K562 (cell line): ENCODE data around the gene OSBPL1A. TPM values are rescaled to one million over a fixed set of nuclear protein-coding genes. Genes with fewer than 3 reads are reported as not detected.

Experiments used
- ATAC-seq: fragments of 200-7000 bp; cut with Tn5 transposase; 3 replicates; pipeline ENCODE4 v1.9.1; 2020; ENCODE audit warnings: moderate library complexity
- BruUV-seq: library from RNA; stranded (reverse); fragments of 400-500 nt; replicated peaks from 2 replicates; lab custom pipeline; 2021; lab: Mats Ljungman, UMichigan
- CTCF ChIA-PET: fragments of 300-600 bp; formaldehyde crosslinking; extraction: SDS; loops from one replicate; lab custom pipeline; 2021; ENCODE audit warnings: low intra/inter-chr PET ratio; lab: Yijun Ruan, JAX
- POLR2A ChIA-PET: fragments of 300-600, 350-650 bp; sonication (Branson Sonifier 250); formaldehyde crosslinking; extraction: SDS; loops from one replicate; lab custom pipeline; 2021; ENCODE audit warnings: antibody characterized with exemption, inconsistent platforms; lab: Yijun Ruan, JAX
- DNase-seq, 4 experiments: peaks; one replicate each; pipeline versions ENCODE4 v3.0.0 to v3.0.0-alpha.2; 2011 to 2018; ENCODE audit warnings: low spot score in 3 of 4, mixed read lengths in 3 of 4; ENCODE audit errors: extremely low read depth in 1 of 4
- FAIRE-seq: peaks from 2 replicates; lab custom pipeline; 2011; peaks lifted over from hg19 to GRCh38; lab: Jason Lieb, UNC
- H2AFZ ChIP-seq: 2 replicates; pipeline ENCODE4 v1.6.0; 2011; ENCODE audit warnings: low read depth, low read length, control low read depth, inconsistent platforms
- H3K27ac ChIP-seq: fragments of 200-600 bp; 3 replicates; pipeline ENCODE4 v1.8.0; 2011; ENCODE audit warnings: low read depth, mild to moderate bottlenecking, control low read depth, inconsistent platforms, low read length, moderate library complexity, mixed read lengths; ENCODE audit errors: extremely low read depth
- H3K27me3 ChIP-seq, 2 experiments: fragments of 300-600 bp in 1 of 2; 2 replicates in 1 of 2; 3 replicates in 1 of 2; pipeline versions ENCODE4 v1.6.0 to v1.8.0; 2011; ENCODE audit warnings: inconsistent platforms in 2 of 2, low read length in 2 of 2, mild to moderate bottlenecking in 1 of 2, mixed read lengths in 1 of 2, moderate library complexity in 1 of 2; ENCODE audit not compliant: control insufficient read depth in 2 of 2, insufficient read depth in 2 of 2
- H3K36me3 ChIP-seq: fragments of 300-600 bp; 3 replicates; pipeline ENCODE4 v1.8.0; 2011; ENCODE audit warnings: mild to moderate bottlenecking, low read length, inconsistent platforms; ENCODE audit not compliant: control insufficient read depth, insufficient read depth
- H3K4me1 ChIP-seq, 2 experiments: fragments of 200-600 bp in 1 of 2; replicated peaks in 1 of 2; 2 replicates in 1 of 2; 3 replicates in 1 of 2; pipeline versions ENCODE4 v1.5.1 to v1.8.0; 2011; ENCODE audit warnings: inconsistent platforms in 2 of 2, low read length in 2 of 2, mild to moderate bottlenecking in 1 of 2, mixed read lengths in 1 of 2, moderate library complexity in 1 of 2; ENCODE audit not compliant: control insufficient read depth in 2 of 2, insufficient read depth in 2 of 2
- H3K4me2 ChIP-seq: 2 replicates; pipeline ENCODE4 v1.6.1; 2011; ENCODE audit warnings: low read length, control low read depth, inconsistent platforms, mixed read lengths; ENCODE audit not compliant: insufficient read depth
- H3K4me3 ChIP-seq: fragments of 200-600 bp; sonication (generic), shearing (Covaris generic); 2 replicates; pipeline ENCODE4 v1.5.1; 2016; ENCODE audit warnings: control low read depth, inconsistent platforms
- H3K79me2 ChIP-seq: fragments of 200-600 bp; 3 replicates; pipeline ENCODE4 v1.8.0; 2011; ENCODE audit warnings: low read length, inconsistent platforms; ENCODE audit not compliant: control insufficient read depth, insufficient read depth
- H3K9ac ChIP-seq, 2 experiments: 2 replicates each; pipeline versions ENCODE4 v1.6.0 to v1.6.1; 2011; ENCODE audit warnings: low read depth in 2 of 2, low read length in 2 of 2, control low read depth in 1 of 2, inconsistent platforms in 1 of 2, mild to moderate bottlenecking in 1 of 2, mixed read lengths in 1 of 2; ENCODE audit not compliant: insufficient read depth in 1 of 2
- H3K9me1 ChIP-seq: one replicate; pipeline ENCODE4 v1.6.0; 2011; ENCODE audit warnings: inconsistent platforms, mild to moderate bottlenecking, low read length, moderate library complexity; ENCODE audit not compliant: control insufficient read depth, insufficient read depth
- H3K9me3 ChIP-seq: replicated peaks from 2 replicates; pipeline ENCODE4 v1.5.1; 2011; ENCODE audit warnings: low read depth, low read length, inconsistent platforms; ENCODE audit not compliant: control insufficient read depth, insufficient read depth
- H4K20me1 ChIP-seq: replicated peaks from 2 replicates; pipeline ENCODE4 v1.6.1; 2011; ENCODE audit warnings: low read length, inconsistent platforms, mixed read lengths; ENCODE audit not compliant: control insufficient read depth, insufficient read depth
- CC2D1A ChIP-seq: fragments of 450-650 bp; IDR thresholded peaks from 2 replicates; pipeline ENCODE4 v1.6.1; 2017; ENCODE audit warnings: mild to moderate bottlenecking
- CREM ChIP-seq: IDR thresholded peaks from 2 replicates; pipeline ENCODE4 v1.6.1; 2014; ENCODE audit warnings: antibody characterized with exemption, low read depth
- DLX4 ChIP-seq: fragments of 250-450 bp; sonication (Bioruptor Pico); IDR thresholded peaks from 2 replicates; pipeline ENCODE4 v1.6.1; 2021; ENCODE audit warnings: mild to moderate bottlenecking
- GATA2 ChIP-seq: sonication (generic); formaldehyde crosslinking; IDR thresholded peaks from 2 replicates; pipeline ENCODE4 v1.4.0; 2020; ENCODE audit warnings: mild to moderate bottlenecking, missing genetic modification reagents
- MCM3 ChIP-seq: fragments of 450-650 bp; IDR thresholded peaks from 2 replicates; pipeline ENCODE4 v1.6.1; 2016
- MTA3 ChIP-seq: fragments of 450-650 bp; formaldehyde crosslinking; IDR thresholded peaks from 2 replicates; pipeline ENCODE4 v1.6.1; 2017; ENCODE audit warnings: mild to moderate bottlenecking, borderline replicate concordance
- MTF1 ChIP-seq: fragments of 250-450 bp; sonication (Bioruptor Pico); IDR thresholded peaks from 2 replicates; pipeline ENCODE4 v1.9.0; 2021; ENCODE audit warnings: moderate library complexity, mild to moderate bottlenecking, inconsistent platforms, borderline replicate concordance
- RBBP5 ChIP-seq: fragments of 200-600 bp; sonication (generic); IDR thresholded peaks from 2 replicates; pipeline ENCODE4 v1.6.1; 2012; ENCODE audit warnings: borderline replicate concordance, mild to moderate bottlenecking, low read length, control low read depth, inconsistent platforms; ENCODE audit not compliant: insufficient read depth, poor library complexity, severe bottlenecking
- RBM14 ChIP-seq: fragments of 200-400 bp; formaldehyde crosslinking; IDR thresholded peaks from 2 replicates; pipeline ENCODE4 v1.6.1; 2018; ENCODE audit warnings: low read depth, mild to moderate bottlenecking, low read length, moderate library complexity, borderline replicate concordance; ENCODE audit not compliant: insufficient read depth
- RBM34 ChIP-seq: fragments of 200-400 bp; formaldehyde crosslinking; IDR thresholded peaks from 2 replicates; pipeline ENCODE4 v1.6.1; 2018; ENCODE audit warnings: low read length, borderline replicate concordance; ENCODE audit not compliant: insufficient read depth
- SUPT5H ChIP-seq: fragments of 450-650 bp; IDR thresholded peaks from 2 replicates; pipeline ENCODE4 v1.6.1; 2016
- XRCC3 ChIP-seq: fragments of 450-650 bp; IDR thresholded peaks from 2 replicates; pipeline ENCODE4 v1.6.1; 2017; ENCODE audit warnings: mild to moderate bottlenecking, moderate library complexity
- ZEB2 ChIP-seq: fragments of 450-650 bp; IDR thresholded peaks from 2 replicates; pipeline ENCODE4 v1.6.1; 2016
- ZNF354B ChIP-seq: fragments of 250-450 bp; sonication (Bioruptor Pico); IDR thresholded peaks from 2 replicates; pipeline ENCODE4 v1.4.0; 2020
- ZNF518B ChIP-seq: fragments of 250-450 bp; sonication (Bioruptor Pico); IDR thresholded peaks from 2 replicates; pipeline ENCODE4 v1.5.0; 2021; ENCODE audit warnings: mild to moderate bottlenecking, moderate library complexity
- WGBS: fragments of 100-300 bp; shearing (Covaris generic); methylation state at CpG from one replicate; pipeline ENCODE4 v1.1.6; 2016; ENCODE audit warnings: low coverage, mixed read lengths; ENCODE audit not compliant: insufficient coverage; ENCODE audit errors: missing lambda C conversion rate; 5-methylcytosine and 5-hydroxymethylcytosine counted together
- in situ Hi-C: fragments of 300-500 bp; cut with MboI; formaldehyde crosslinking; loops from 4 replicates; pipeline ENCODE4 v1.15.0; 2018; ENCODE audit warnings: inconsistent platforms, mixed read lengths
- intact Hi-C: fragments of 100-400 bp; cut with micrococcal nuclease; formaldehyde crosslinking; loops from 2 replicates; pipeline ENCODE4 v1.14.2; 2022
- polyA plus RNA-seq, 8 experiments: library from polyadenylated mRNA; depleted of rRNA in 4 of 8; stranded (reverse) in 5 of 8; unstranded in 3 of 8; fragments of >200 nt; fragmentation: Nextera tagmentation in 2 of 8; fragmentation: Illumina TruSeq in 1 of 8; extraction: Ambion mirVana in 2 of 8; extraction: Trizol in 1 of 8; gene quantifications; 2 replicates each; pipeline versions ENCODE4 v1.2.1 to v1.2.3, GENCODE V29; 2011 to 2014; ENCODE audit warnings: inconsistent platforms in 1 of 8, missing spikeins in 1 of 8
- total RNA-seq, 7 experiments: library from RNA; depleted of rRNA in 6 of 7; stranded (reverse); fragments of >200 nt in 6 of 7; fragmentation: Illumina TruSeq in 2 of 7; extraction: Trizol in 2 of 7; gene quantifications; 2 replicates each; pipeline versions ENCODE4 v1.2.1 to v1.2.3, GENCODE V29; 2011 to 2021; ENCODE audit warnings: low replicate concordance in 1 of 7

Gene OSBPL1A
- total and polyA plus RNA-seq, 9 of the 15 experiments (the other 6 are each of a cell fraction or from before 2014, with no cell fraction given) = 0.40 to 0.49 TPM; not detected in 7

GRCh38 chr18:24426398-24427294 lies 29.0 kb upstream of the OSBPL1A start, which contains the start of gene IMPACT:
Gene IMPACT, plus strand, starts transcription at chr18:24426670. Its CDS starts 87 bp downstream, at chr18:24426757.
- Histone ChIP-seq H3K36me3 (no peaks in the 10 kb centered on the region), H2AFZ (peak within 1 kb of the TSS; percentile 79), H3K4me2 (peak within 1 kb of the TSS; percentile 85), H4K20me1 (no peaks in the 10 kb centered on the region), H3K9me3 (peaks cover 5% of the 10 kb centered on the region; the same call in 1 of the 2 replicates), H3K27ac (peak within 1 kb of the TSS; percentile 75), H3K27me3 (peaks cover 0 to 3% of the 10 kb centered on the region in 2 experiments; a peak in 3 of 5 replicates), H3K9ac (peak within 1 kb of the TSS; percentile 71 to 91), H3K4me3 (peak within 1 kb of the TSS; percentile 57), H3K9me1 (no peaks in the 10 kb centered on the region), H3K79me2 (no peaks in the 10 kb centered on the region), H3K4me1 (peaks cover 2 to 10% of the 10 kb centered on the region in 2 experiments; a peak in 2 of 5 replicates)
- ATAC-seq (peak; percentile 96), FAIRE-seq (peak; percentile 42), DNase-seq (peak; percentile 88 to 93 (median 90))
- ChIA-PET POLR2A (interaction anchor here (0.7 to 1.5 kb wide), 3 partner anchors 9 to 40 kb away, joined by 3 to 8 read pairs (median 7); no protein-coding TSS in a partner anchor), CTCF (no interaction called here)
- WGBS = 14% methylated on average over 82 of the region's 82 CpGs
- BruUV-seq = TSS peak; percentile 59
- in situ Hi-C loops (no loop called here), intact Hi-C loops (loop anchor here (10.0 kb wide), 1 partner anchor 58 kb away; no protein-coding TSS in a partner anchor)
- TF ChIP-seq MTF1 (CRISPR knock-in tag) = no peak
- TF ChIP-seq RBBP5 = peak; percentile 66
- TF ChIP-seq RBM14 = no peak
- TF ChIP-seq CREM = no peak
- TF ChIP-seq RBM34 = no peak
- no peak for TF ChIP-seq GATA2
- no peak for TF ChIP-seq MCM3
- TF ChIP-seq ZEB2 = no peak
- peak; percentile 72; the same call in 1 of the 2 replicates for TF ChIP-seq MTA3
- no peak for TF ChIP-seq CC2D1A
- TF ChIP-seq SUPT5H = peak; percentile 69
- TF ChIP-seq DLX4 (CRISPR knock-in tag) = no peak
- TF ChIP-seq ZNF354B = peak; percentile 56; the same call in 1 of the 2 replicates
- TF ChIP-seq ZNF518B = no peak
- no peak for TF ChIP-seq XRCC3
